Adrenal gland (tissue), 12 donors: ENCODE data around the gene ASCL2. TPM values are rescaled to one million over a fixed set of nuclear protein-coding genes. Genes with fewer than 3 reads are reported as not detected.
"Not testable (repeated sequence)": the region's sequence is repeated elsewhere in the genome, so short reads cannot be mapped to it uniquely, and the experiment has no call there.

Source experiments
- DNase-seq, 7 donors: peaks; one replicate each; pipeline ENCODE4 v3.0.0-alpha.2; 2019 to 2020
- H3K27ac ChIP-seq, 5 donors: fragments of 200-600 bp; sonication (generic) in 4 of 5; 1 replicate in 3 of 5; 2 replicates in 2 of 5; pipeline versions ENCODE4 v1.5.1 to v1.8.0; 2016 to 2020; ENCODE audit warnings: mild to moderate bottlenecking in 1 of 5
- H3K27me3 ChIP-seq: fragments of 200-600 bp; 2 replicates; pipeline ENCODE4 v1.8.0; 2021
- H3K36me3 ChIP-seq, 2 donors: fragments of 200-600 bp; replicated peaks in 1 of 2; 1 replicate in 1 of 2; 2 replicates in 1 of 2; pipeline versions ENCODE4 v1.5.1 to v1.8.0; 2018 to 2022
- H3K4me1 ChIP-seq, 2 donors: fragments of 200-600 bp; replicated peaks in 1 of 2; 1 replicate in 1 of 2; 2 replicates in 1 of 2; pipeline versions ENCODE4 v1.5.1 to v1.8.0; 2018 to 2021
- H3K4me3 ChIP-seq, 4 donors: fragments of 200-600 bp; sonication (generic) in 3 of 4; one replicate each; pipeline ENCODE4 v1.5.1; 2016 to 2018
- H3K9me3 ChIP-seq, 3 donors: fragments of 200-600 bp; sonication (generic) in 1 of 3; replicated peaks in 1 of 3; 1 replicate in 2 of 3; 2 replicates in 1 of 3; pipeline versions ENCODE4 v1.5.1 to v1.8.0; 2016 to 2021
- POLR2A ChIP-seq, 2 donors: fragments of 450-650 bp; IDR thresholded peaks; one replicate each; pipeline ENCODE4 v1.6.1; 2017; ENCODE audit warnings: antibody characterized with exemption in 2 of 2, mild to moderate bottlenecking in 2 of 2, moderate library complexity in 1 of 2
- WGBS, 4 donors: extraction: QIAGEN DNeasy Blood & Tissue Kit in 2 of 4; methylation state at CpG; one replicate each; pipeline versions ENCODE4 v1.1.5 to v1.1.7; 2013 to 2017; 5-methylcytosine and 5-hydroxymethylcytosine counted together
- intact Hi-C, 2 donors: fragments of 100-400 bp; cut with DNase I; formaldehyde crosslinking; loops; one replicate each; pipeline versions ENCODE4 v1.14.1 to v1.15.0; 2022 to 2023
- polyA plus RNA-seq, 3 donors: library from polyadenylated mRNA; stranded (reverse); fragments of 200-250 nt in 2 of 3; fragments of 350-450 nt in 1 of 3; fragmentation: Illumina TruSeq in 1 of 3; extraction: RNeasy Lipid Tissue Mini Kit (QIAGEN cat#74804) in 1 of 3; gene quantifications; one replicate each; pipeline ENCODE4 v1.2.3, GENCODE V29; 2013 to 2014
- total RNA-seq, 9 donors: library from RNA; depleted of rRNA in 4 of 9; stranded (reverse); fragments of >200 nt in 4 of 9; fragments of 120-200 nt in 1 of 9; fragmentation: NEBNext Ultra II Directional in 1 of 9; extraction: Animal tissue kit (Norgen Biotek cat#: 25700) in 1 of 9; gene quantifications; one replicate each; pipeline versions ENCODE4 v1.1.0 to v1.2.4, GENCODE V29; 2013 to 2023
- TF ChIP-seq, protein P1 (sequence below), 6 experiments: fragments of 450-650 bp in 4 of 6; fragments of 200-600 bp in 2 of 6; sonication (generic) in 1 of 6; IDR thresholded peaks; 1 replicate in 5 of 6; 2 replicates in 1 of 6; pipeline versions ENCODE4 v1.5.1 to v1.8.0; 2016 to 2021; ENCODE audit warnings: antibody characterized with exemption in 6 of 6, mild to moderate bottlenecking in 2 of 6, moderate library complexity in 1 of 6
- donor health status: healthy with polysubstance abuse.
- donor health status: Bipolar disorder and iron deficiency.
- donor health status: DM: yes; HTN: yes; CAD: no.
- donor health status: DM: no; HTN: no; CAD: no.
- donor health status: DM: no; HTN: no; CAD: no.
- donor health status: DM: yes; HTN: yes; CAD: no.

ASCL2 gene
- total and polyA plus RNA-seq, 12 donors: 0.11 to 2.2 (median 0.77) TPM; not detected in 2

- Histone ChIP-seq H3K4me3 (no peak overlapping the region), H3K36me3 (no peaks in the 10 kb centered on the region), H3K4me1 (no peaks in the 10 kb centered on the region), H3K27ac (peak overlapping the region in 1 of 5 donors; percentile 10), H3K9me3 (peaks cover 0 to 12% (median 6%) of the 10 kb centered on the region in 3 donors), H3K27me3 (peaks cover 8% of the 10 kb centered on the region)
- peak in 4 of 7 donors; percentile 14 to 46 (median 22) for DNase-seq
- intact Hi-C loops: no loop called here
- WGBS, 4 donors: 41 to 50% (median 48%) methylated on average over 12 to 16 of the region's 16 CpGs
- TF ChIP-seq, protein P1, sequence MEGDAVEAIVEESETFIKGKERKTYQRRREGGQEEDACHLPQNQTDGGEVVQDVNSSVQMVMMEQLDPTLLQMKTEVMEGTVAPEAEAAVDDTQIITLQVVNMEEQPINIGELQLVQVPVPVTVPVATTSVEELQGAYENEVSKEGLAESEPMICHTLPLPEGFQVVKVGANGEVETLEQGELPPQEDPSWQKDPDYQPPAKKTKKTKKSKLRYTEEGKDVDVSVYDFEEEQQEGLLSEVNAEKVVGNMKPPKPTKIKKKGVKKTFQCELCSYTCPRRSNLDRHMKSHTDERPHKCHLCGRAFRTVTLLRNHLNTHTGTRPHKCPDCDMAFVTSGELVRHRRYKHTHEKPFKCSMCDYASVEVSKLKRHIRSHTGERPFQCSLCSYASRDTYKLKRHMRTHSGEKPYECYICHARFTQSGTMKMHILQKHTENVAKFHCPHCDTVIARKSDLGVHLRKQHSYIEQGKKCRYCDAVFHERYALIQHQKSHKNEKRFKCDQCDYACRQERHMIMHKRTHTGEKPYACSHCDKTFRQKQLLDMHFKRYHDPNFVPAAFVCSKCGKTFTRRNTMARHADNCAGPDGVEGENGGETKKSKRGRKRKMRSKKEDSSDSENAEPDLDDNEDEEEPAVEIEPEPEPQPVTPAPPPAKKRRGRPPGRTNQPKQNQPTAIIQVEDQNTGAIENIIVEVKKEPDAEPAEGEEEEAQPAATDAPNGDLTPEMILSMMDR (IDR thresholded peaks at IDR 0.05): no peak
- TF ChIP-seq POLR2A (IDR thresholded peaks at IDR 0.05): no peak
Measured at GRCh38 chr11:2287091-2287490, 16.7 kb upstream of the ASCL2 start.

DNA sequence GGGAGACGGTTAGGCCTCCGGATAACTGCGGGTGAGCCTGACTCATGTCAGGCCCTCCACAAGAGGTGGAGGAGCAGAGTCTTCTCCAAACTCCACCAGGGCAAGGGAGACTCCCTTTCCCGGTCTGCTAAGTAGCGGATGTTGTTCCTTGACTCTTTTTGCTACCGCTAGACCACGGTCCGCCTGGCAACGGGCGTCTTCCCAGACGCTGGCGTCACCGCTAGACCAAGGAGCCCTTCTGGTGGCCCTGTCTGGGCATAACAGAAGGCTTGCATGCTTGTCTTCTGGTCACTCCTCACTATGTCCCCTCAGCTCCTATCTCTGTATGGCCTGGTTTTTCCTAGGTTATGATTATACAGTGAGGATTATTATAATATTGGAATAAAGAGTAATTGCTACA, 16.0 kb upstream of the ASCL2 start:
- H3K27ac ChIP-seq, H3K36me3 ChIP-seq, H3K4me1 ChIP-seq, H3K4me3 ChIP-seq, intact Hi-C loops, H3K27me3 ChIP-seq: not testable (repeated sequence)
- DNase-seq: peak in 1 of 7 donors; percentile 45
- peaks cover 0 to 12% (median 6%) of the 10 kb centered on the region in 3 donors for H3K9me3 ChIP-seq
- WGBS, 4 donors: 87 to 99% (median 89%) methylated on average over 10 to 12 of the region's 13 CpGs

- Histone ChIP-seq H3K9me3 (peaks cover 0 to 16% (median 6%) of the 10 kb centered on the region in 3 donors), H3K36me3 (no peaks in the 10 kb centered on the region), H3K4me3 (no peak overlapping the region), H3K4me1 (no peaks in the 10 kb centered on the region), H3K27me3 (peaks cover 2% of the 10 kb centered on the region), H3K27ac (no peak overlapping the region)
- TF ChIP-seq POLR2A (IDR thresholded peaks at IDR 0.05): no peak
- TF ChIP-seq, protein P1 (IDR thresholded peaks at IDR 0.05): no peak
- intact Hi-C loops: no loop called here
- no peak for DNase-seq
- WGBS, 4 donors: 65 to 70% (median 67%) methylated on average over 2 of the region's 2 CpGs
Measured at GRCh38 chr11:2280208-2280607, 9.8 kb upstream of the ASCL2 start.

DNA sequence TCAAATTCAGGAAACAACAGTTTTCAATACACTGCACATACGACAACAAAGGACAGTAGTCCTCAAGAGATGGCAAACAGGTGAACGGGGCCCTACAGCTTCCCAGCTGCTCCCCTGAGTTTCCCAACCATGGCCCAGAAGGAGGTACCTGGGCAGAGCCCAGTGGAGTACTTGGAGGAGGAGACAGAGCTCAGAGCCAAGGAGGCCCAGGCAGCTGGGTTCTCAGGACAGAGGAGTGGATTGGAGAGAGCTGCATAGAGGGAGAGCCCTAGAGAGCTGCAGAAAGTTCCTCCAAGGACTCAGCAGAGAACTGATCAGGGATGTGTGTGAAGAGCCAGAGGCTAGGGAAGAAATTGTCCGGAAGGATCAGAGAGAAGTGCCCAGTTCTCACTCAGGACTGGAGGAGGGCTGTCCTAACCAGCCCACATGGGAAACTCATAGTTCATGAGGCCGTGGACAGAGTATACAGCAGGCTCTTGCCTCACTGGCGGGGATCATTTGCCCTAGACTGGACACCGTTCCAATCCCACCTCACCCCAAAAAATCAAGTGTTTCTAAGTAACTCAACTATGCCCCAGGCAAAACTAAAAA, 7.6 kb upstream of the ASCL2 start:
- Histone ChIP-seq H3K36me3 (no peaks in the 10 kb centered on the region), H3K4me1 (no peaks in the 10 kb centered on the region), H3K27ac (peak overlapping the region in 1 of 5 donors; percentile 52), H3K27me3 (no peaks in the 10 kb centered on the region), H3K9me3 (peaks cover 0 to 12% (median 6%) of the 10 kb centered on the region in 3 donors), H3K4me3 (no peak overlapping the region)
- peak in 2 of 7 donors; percentile 8 to 21 for DNase-seq
- 70 to 77% (median 72%) methylated on average over 6 of the region's 6 CpGs for WGBS, 4 donors
- intact Hi-C loops: no loop called here
- TF ChIP-seq, protein P1 (IDR thresholded peaks at IDR 0.05): no peak
- TF ChIP-seq POLR2A (IDR thresholded peaks at IDR 0.05): no peak

DNA sequence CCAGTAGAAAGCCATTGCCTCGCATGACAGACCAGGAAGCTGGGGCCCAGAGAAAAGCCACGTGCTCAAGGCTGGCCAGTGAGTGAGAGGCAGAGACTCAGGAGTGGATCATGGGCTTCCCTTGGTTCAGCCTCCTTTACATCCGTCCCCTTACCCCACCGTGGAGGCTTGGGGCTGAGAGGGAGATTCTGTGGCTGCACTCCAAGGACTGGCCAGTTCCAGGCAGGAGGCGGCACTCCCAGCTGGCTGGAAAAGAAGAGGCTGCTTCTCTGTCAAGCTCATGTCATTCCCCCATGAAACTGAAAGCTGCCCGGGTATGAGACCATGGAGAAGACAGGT, 6.6 kb upstream of the ASCL2 start:
- Histone ChIP-seq H3K27ac (peak overlapping the region in 1 of 5 donors; percentile 32), H3K4me1 (no peaks in the 10 kb centered on the region), H3K9me3 (peaks cover 0 to 4% (median 0%) of the 10 kb centered on the region in 3 donors), H3K36me3 (no peaks in the 10 kb centered on the region), H3K27me3 (peaks cover 5% of the 10 kb centered on the region), H3K4me3 (no peak overlapping the region)
- 54 to 61% (median 57%) methylated on average over 6 of the region's 6 CpGs for WGBS, 4 donors
- peak in 2 of 7 donors; percentile 15 to 41 for DNase-seq
- no peak for TF ChIP-seq POLR2A (IDR thresholded peaks at IDR 0.05)
- TF ChIP-seq, protein P1 (IDR thresholded peaks at IDR 0.05): no peak
- intact Hi-C loops: no loop called here
